Endothelial cell of umbilical vein (primary cell): Measurements from ENCODE around the gene GSDME. TPM values are rescaled to one million over a fixed set of nuclear protein-coding genes. Genes with fewer than 3 reads are reported as not detected.

Experiments used
- BruUV-seq: library from RNA; stranded (reverse); fragments of 400-500 nt; replicated peaks from 2 replicates; lab custom pipeline; 2021; lab: Mats Ljungman, UMichigan
- CTCF ChIA-PET: fragments of 300-600, 350-600 bp; sonication (Branson Sonifier 250); formaldehyde crosslinking; loops from one replicate; lab custom pipeline; 2021; ENCODE audit warnings: antibody characterized with exemption, inconsistent platforms; lab: Charles Lee
- POLR2A ChIA-PET: fragments of 300-600, 350-600 bp; sonication (Branson Sonifier 250); formaldehyde crosslinking; loops from one replicate; lab custom pipeline; 2021; ENCODE audit warnings: antibody characterized with exemption, inconsistent platforms; lab: Charles Lee
- DNase-seq: peaks from one replicate; pipeline ENCODE4 v3.0.0-alpha.2; 2011; ENCODE audit warnings: low read depth, low spot score
- FAIRE-seq: peaks from 2 replicates; lab custom pipeline; 2011; peaks lifted over from hg19 to GRCh38; lab: Jason Lieb, UNC
- H2AFZ ChIP-seq: 2 replicates; pipeline ENCODE4 v1.6.0; 2012; ENCODE audit warnings: low read depth, low read length, control low read depth, inconsistent platforms
- H3K27ac ChIP-seq: 2 replicates; pipeline ENCODE4 v1.5.1; 2011; ENCODE audit warnings: low read depth, mild to moderate bottlenecking, control low read depth, low read length, moderate library complexity; ENCODE audit not compliant: insufficient read depth
- H3K27me3 ChIP-seq, 2 experiments: 2 replicates each; pipeline versions ENCODE4 v1.6.0 to v1.6.1; 2011; ENCODE audit warnings: low read length in 2 of 2, mixed read lengths in 1 of 2; ENCODE audit not compliant: control insufficient read depth in 2 of 2, insufficient read depth in 2 of 2
- H3K36me3 ChIP-seq, 2 experiments: 2 replicates in 1 of 2; 3 replicates in 1 of 2; pipeline ENCODE4 v1.5.1; 2011; ENCODE audit warnings: low read length in 2 of 2, mild to moderate bottlenecking in 1 of 2, moderate library complexity in 1 of 2; ENCODE audit not compliant: control insufficient read depth in 2 of 2, insufficient read depth in 2 of 2; ENCODE audit errors: extremely low read depth in 1 of 2
- H3K4me1 ChIP-seq: 3 replicates; pipeline ENCODE4 v1.5.1; 2011; ENCODE audit warnings: mild to moderate bottlenecking, low read length; ENCODE audit not compliant: control insufficient read depth, insufficient read depth; ENCODE audit errors: extremely low read depth
- H3K4me2 ChIP-seq: 2 replicates; pipeline ENCODE4 v1.6.1; 2011; ENCODE audit warnings: low read length, control low read depth, mixed read lengths; ENCODE audit not compliant: insufficient read depth
- H3K4me3 ChIP-seq, 3 experiments: fragments of 200-600 bp in 1 of 3; sonication (generic), shearing (Covaris generic) in 1 of 3; replicated peaks in 1 of 3; 2 replicates each; pipeline ENCODE4 v1.5.1; 2011 to 2016; ENCODE audit warnings: control low read depth in 3 of 3, low read length in 3 of 3, mild to moderate bottlenecking in 2 of 3, inconsistent platforms in 1 of 3, low read depth in 1 of 3, moderate library complexity in 1 of 3; ENCODE audit not compliant: insufficient read depth in 1 of 3
- H3K79me2 ChIP-seq: 2 replicates; pipeline ENCODE4 v1.6.0; 2012; ENCODE audit warnings: low read length, inconsistent platforms; ENCODE audit not compliant: control insufficient read depth, insufficient read depth
- H3K9ac ChIP-seq: replicated peaks from 2 replicates; pipeline ENCODE3; 2011; ENCODE audit warnings: low read length, control low read depth; ENCODE audit not compliant: insufficient read depth; ENCODE audit errors: extremely low read depth
- H3K9me1 ChIP-seq: replicated peaks from 3 replicates; pipeline ENCODE4 v1.6.0; 2011; ENCODE audit warnings: mild to moderate bottlenecking, low read length; ENCODE audit not compliant: control insufficient read depth, insufficient read depth; ENCODE audit errors: extremely low read depth
- H3K9me3 ChIP-seq: replicated peaks from 2 replicates; pipeline ENCODE4 v1.5.1; 2012; ENCODE audit warnings: low read length, inconsistent platforms; ENCODE audit not compliant: control insufficient read depth, insufficient read depth
- H4K20me1 ChIP-seq: replicated peaks from 2 replicates; pipeline ENCODE3; 2011; ENCODE audit warnings: mild to moderate bottlenecking, low read length; ENCODE audit not compliant: control insufficient read depth, insufficient read depth; ENCODE audit errors: extremely low read depth
- CTCF ChIP-seq, 2 donors: IDR thresholded peaks; 1 replicate in 1 of 2; 2 replicates in 1 of 2; pipeline ENCODE4 v1.5.1; 2011; ENCODE audit warnings: low read length in 2 of 2, mild to moderate bottlenecking in 2 of 2, moderate library complexity in 2 of 2, control low read depth in 1 of 2, inconsistent platforms in 1 of 2, low read depth in 1 of 2; ENCODE audit not compliant: insufficient read depth in 1 of 2; ENCODE audit errors: extremely low read depth in 1 of 2
- GATA2 ChIP-seq: IDR thresholded peaks from 2 replicates; pipeline ENCODE4 v1.7.0; 2011; ENCODE audit warnings: low read depth, mild to moderate bottlenecking, moderate library complexity, mixed read lengths, low read length; ENCODE audit not compliant: insufficient read length, insufficient read depth
- JUN ChIP-seq: IDR thresholded peaks from 2 replicates; pipeline ENCODE4 v1.6.1; 2011; ENCODE audit warnings: borderline replicate concordance, low read depth; ENCODE audit not compliant: insufficient read length, insufficient read depth
- MAX ChIP-seq: IDR thresholded peaks from 2 replicates; pipeline ENCODE4 v1.6.1; 2011; ENCODE audit not compliant: insufficient read depth, insufficient read length
- MYC ChIP-seq: IDR thresholded peaks from one replicate; pipeline ENCODE4 v1.6.1; 2011; ENCODE audit warnings: mild to moderate bottlenecking, low read depth, low read length
- POLR2A ChIP-seq: IDR thresholded peaks from 2 replicates; pipeline ENCODE4 v1.6.1; 2012; ENCODE audit warnings: low read depth, mild to moderate bottlenecking, control low read depth, low read length
- dilution Hi-C: fragments of 300-500 bp; cut with MboI; formaldehyde crosslinking; loops from one replicate; pipeline ENCODE4 v1.15.0; 2019; ENCODE audit warnings: low sequenced_read_pairs; ENCODE audit not compliant: extremely low pct_ligation_motif_present
- intact Hi-C: fragments of 100-400 bp; cut with micrococcal nuclease; formaldehyde crosslinking; loops from one replicate; pipeline ENCODE4 v1.10.0; 2022
- polyA plus RNA-seq, 4 experiments: library from polyadenylated mRNA; depleted of rRNA in 3 of 4; stranded (reverse) in 3 of 4; unstranded in 1 of 4; fragments of >200 nt; gene quantifications; 2 replicates each; pipeline versions ENCODE4 v1.2.1 to v1.2.3, GENCODE V29; 2011 to 2012; ENCODE audit warnings: missing spikeins in 1 of 4
- total RNA-seq: library from RNA; stranded (reverse); gene quantifications from 2 replicates; pipeline ENCODE4 v1.2.3, GENCODE V29; 2021

Gene GSDME
- total and polyA plus RNA-seq, 2 donors (not counting 3 experiments of a cell fraction or from before 2014, with no cell fraction given), result 21.1 to 23.4 TPM

GRCh38 chr7:24741679-24742505 lies 15.4 kb downstream of the GSDME start:
- dilution Hi-C loops (no loop called here), intact Hi-C loops (no loop called here)
- TF ChIP-seq MAX (no peak), POLR2A (no peak)
- Histone ChIP-seq H3K4me2 (no peak overlapping the region), H3K4me3 (no peak overlapping the region), H3K79me2 (no peaks in the 10 kb centered on the region), H3K9ac (no peak overlapping the region), H3K27me3 (no peaks in the 10 kb centered on the region), H2AFZ (no peak overlapping the region), H3K4me1 (no peaks in the 10 kb centered on the region), H3K36me3 (no peaks in the 10 kb centered on the region), H3K9me1 (no peaks in the 10 kb centered on the region), H3K9me3 (no peaks in the 10 kb centered on the region), H4K20me1 (no peaks in the 10 kb centered on the region), H3K27ac (no peak overlapping the region)
- FAIRE-seq (no peak), DNase-seq (no peak)
- ChIA-PET POLR2A (no interaction called here), CTCF (interaction anchor here (0.7 to 1.5 kb wide), 5 partner anchors 9 to 439 kb away, joined by 3 read pairs; no protein-coding TSS in a partner anchor)
- BruUV-seq, result no TSS peak

- ChIA-PET POLR2A (no interaction called here), CTCF (interaction anchor here (0.8 to 1.5 kb wide), 4 partner anchors 10 to 440 kb away, joined by 3 to 4 read pairs (median 3); no protein-coding TSS in a partner anchor)
- Histone ChIP-seq H3K9ac (no peak overlapping the region), H2AFZ (no peak overlapping the region), H3K9me1 (no peaks in the 10 kb centered on the region), H3K4me2 (no peak overlapping the region), H4K20me1 (no peaks in the 10 kb centered on the region), H3K36me3 (no peaks in the 10 kb centered on the region), H3K4me1 (no peaks in the 10 kb centered on the region), H3K27ac (no peak overlapping the region), H3K4me3 (no peak overlapping the region), H3K27me3 (no peaks in the 10 kb centered on the region), H3K9me3 (no peaks in the 10 kb centered on the region), H3K79me2 (no peaks in the 10 kb centered on the region)
- DNase-seq (no peak), FAIRE-seq (no peak)
- TF ChIP-seq MYC (no peak), MAX (no peak), GATA2 (no peak), POLR2A (no peak), JUN (no peak), CTCF (IDR thresholded peaks at IDR 0.05; ENCODE audit: extremely low read depth in 1 of 2, insufficient read depth in 1 of 2, low read depth in 1 of 2, low read length in 2 of 2) (no peak)
- no TSS peak for BruUV-seq
- dilution Hi-C loops, result no loop called here
- intact Hi-C loops, result no loop called here
Measured at GRCh38 chr7:24740871-24741270, 16.4 kb downstream of the GSDME start.
